HG02973 (cell line): Measurements from ENCODE around the gene ZNF429.
"Not testable (repeated sequence)": the region's sequence is repeated elsewhere in the genome, so short reads cannot be mapped to it uniquely, and the experiment has no call there.

Experiments
- ATAC-seq: cut with Tn5 transposase; IDR thresholded peaks from one replicate; pipeline ENCODE4 v1.9.1; 2021; ENCODE audit warnings: moderate library complexity; ENCODE audit not compliant: unreplicated experiment

ZNF429 gene

DNA sequence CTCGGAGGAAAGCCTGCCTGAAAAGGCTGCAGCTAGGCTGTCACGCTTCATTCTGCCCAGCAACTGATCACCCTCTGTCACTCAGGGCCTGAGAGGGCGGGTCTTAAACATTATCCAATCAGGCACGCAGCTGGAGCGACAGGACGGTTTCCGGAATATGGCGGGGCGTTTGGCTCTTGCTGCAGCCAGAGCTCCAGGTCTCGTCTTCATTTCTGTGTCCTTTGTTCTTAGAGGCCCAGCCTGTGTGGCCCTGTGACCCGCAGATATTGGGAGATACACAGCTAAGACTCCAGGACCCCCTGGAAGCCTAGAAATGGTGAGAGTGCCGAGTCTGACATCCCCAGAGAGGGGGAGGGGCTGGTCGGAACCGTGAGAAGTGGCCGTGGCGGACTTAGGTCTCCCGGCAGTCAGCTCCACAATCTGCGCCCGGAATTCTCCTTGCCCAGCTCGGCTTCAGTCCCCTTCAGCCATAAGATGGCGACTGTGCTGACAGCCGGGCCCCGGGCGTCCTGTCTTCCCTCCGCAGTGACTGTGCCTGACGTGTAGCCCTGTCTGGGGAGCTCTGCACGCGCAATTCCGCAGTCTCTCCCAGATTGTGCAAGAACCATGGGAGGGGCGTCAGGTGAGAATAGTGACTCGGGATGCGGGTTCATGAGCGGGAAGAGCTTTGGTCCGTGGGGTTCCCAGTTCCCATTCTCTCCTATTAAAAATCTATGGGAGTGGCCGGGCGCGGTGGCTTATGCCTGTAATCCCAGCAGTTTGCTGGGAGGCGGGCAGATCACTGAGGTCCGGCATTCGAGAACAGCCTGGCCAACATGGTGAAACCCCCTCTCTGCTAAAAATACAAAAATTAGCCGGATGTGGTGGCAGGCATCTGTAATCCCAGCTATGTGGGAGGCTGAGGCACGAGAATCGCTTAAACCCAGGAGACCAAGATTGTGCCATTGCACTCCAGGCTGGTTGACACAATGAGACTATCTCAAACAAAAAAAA is at the start of gene ZNF429:
Gene ZNF429 (plus strand): TSS at position 144 of the 993 bp plus-strand sequence. CDS start 170 bp downstream, at position 314.
- ATAC-seq = peak; percentile 100

DNA sequence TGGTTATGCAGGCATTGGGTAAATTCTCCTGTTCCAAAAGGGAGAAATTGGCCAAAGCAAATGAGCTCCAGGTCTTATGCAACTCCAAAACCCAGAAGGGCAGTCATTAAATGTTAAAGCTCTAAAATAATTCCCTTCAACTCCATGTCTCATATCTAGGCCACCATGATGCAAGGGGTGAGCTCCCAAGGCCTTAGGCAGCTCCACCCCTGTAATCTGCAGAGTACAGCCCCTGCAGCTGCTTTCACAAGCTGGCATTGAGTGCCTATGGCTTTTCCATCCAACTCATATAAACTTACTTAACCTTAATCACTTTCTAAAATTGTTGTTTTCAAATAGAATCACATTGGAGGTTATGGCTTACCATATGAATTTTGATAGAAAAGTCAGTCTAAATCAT is 44.7 kb upstream of the ZNF429 start:
- no peak for ATAC-seq

DNA sequence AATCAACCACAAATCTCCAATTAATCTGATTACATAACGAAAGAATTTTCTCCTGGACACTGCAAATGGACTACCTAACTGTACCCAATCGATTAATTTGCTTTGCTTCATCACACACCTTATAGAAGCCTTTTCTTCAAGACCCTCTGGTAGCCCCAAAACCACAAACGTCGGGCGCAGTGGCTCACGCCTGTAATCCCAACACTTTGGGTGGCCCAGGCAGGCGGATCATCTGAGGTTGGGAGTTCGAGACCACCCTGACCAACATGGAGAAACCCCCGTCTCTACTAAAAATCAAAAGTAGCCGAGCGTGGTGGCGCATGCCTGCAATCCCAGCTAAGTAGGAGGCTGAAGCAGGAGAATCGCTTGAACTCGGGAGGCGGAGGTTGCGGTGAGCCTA is 42.9 kb upstream of the ZNF429 start:
- ATAC-seq = no peak

DNA sequence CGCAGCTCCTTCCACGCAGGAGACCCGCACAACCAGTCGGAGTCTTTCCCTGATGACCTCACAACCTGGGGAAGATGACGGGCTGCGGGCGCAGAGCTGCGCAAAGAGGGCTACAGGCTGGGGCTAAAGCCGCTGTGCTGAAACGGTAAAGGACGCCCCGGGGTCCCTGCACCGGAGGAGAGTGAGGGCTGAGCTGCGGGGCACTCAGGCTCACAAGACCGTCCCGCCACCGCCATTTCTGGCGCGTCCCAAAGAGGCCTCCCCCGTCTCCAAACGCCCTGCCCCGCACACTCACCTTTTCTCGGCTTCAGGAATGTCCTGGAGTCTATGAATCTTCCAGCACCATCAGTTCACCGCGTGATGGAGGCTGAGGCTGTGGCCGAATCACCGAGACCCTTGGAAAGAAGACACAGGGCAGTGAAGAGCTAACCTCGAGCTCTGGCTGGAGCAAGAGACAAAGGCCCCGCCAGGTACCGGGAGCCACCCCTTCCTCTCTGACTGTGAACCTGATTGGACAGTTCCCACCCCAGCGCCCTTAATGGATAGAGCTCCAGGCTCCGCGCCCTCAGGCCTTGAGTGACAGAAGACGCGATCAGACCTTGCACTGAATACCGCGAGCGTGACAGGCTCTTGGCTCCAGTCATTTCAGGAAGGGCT is 41.8 kb upstream of the ZNF429 start:
- no peak for ATAC-seq

DNA sequence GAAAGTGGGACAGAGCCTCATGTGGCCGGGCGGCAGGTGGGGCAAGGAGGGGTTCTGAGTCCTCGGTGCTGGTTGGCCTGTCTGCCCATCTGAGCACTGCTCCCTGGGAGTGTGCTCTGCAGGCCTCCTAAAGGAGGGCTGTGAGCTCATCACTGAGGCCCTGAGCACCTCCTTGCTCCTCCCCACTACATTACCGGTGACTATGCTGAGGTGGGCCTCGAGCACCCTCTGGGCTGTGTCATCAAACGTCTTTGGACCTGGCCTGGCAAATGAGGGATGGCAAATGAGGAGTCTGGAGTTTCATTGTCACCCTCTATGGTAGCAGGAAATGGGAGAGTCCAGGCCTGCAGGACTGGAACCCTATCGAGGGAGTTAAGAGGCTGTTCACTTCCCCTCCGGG is 38.8 kb upstream of the ZNF429 start:
- no peak for ATAC-seq

DNA sequence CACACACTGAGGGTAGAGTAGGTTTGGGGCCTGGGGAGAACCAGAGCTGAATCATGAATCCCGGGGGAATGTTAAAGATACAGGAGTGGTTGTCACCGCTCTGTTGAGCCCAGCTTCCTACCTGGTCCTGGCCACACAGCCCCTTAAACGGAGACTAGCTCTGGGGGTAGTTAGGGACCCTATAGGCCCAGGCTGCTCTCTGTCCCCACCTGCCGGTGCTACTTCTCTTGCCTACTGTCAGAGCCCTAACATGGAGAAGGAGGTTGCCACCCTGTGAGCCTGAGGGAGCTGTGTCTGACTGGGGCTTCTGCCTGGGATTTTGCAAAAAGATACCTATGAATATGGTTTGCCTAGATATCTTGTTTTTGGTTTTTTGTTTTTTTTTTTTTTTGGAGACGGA is 36.6 kb upstream of the ZNF429 start:
- no peak for ATAC-seq

DNA sequence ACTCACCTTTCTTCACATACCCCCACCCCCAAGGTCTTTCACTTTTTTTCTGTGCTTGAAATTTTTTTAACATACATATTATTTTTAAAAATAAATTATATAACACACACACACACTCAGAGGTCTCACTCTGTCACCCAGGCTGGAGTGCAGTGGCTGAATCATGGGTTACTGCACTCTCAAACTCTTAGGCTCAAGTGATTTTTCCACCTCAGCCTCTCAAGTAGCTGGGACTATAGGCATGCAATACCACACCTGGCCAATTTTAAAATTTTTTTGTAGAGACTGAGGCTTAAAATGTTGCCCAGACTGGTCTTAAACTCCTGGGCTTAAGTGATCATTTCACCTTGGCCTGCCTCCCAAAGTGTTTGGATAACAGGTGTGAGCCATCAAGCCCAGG is 32.9 kb upstream of the ZNF429 start:
- no peak for ATAC-seq

DNA sequence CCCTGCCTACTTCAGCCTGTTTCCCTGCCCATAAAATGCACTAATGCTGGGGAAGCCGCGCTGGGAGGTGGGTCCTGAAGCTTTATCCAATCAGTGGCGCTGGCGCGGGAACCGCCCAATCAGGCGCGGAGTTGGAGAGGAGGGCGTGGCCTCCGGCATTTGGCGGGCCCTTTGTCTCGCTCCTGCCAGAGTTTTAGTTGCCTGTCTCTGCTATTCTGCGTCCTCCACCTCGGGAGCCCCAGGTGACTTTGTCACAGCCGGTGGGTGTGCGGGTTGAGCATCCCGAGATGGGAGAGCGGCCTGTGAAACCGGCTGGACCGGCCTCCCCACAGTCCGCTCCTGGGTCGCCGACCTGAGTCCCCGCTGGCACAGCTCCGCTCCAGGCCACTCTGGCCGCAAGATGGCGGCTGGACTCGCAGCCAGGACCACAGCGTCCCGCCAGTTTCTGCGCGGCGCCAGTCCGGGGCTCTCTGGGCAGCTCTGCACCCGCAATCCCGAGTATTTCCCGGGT is 30.7 kb upstream of the ZNF429 start:
- ATAC-seq = no peak

DNA sequence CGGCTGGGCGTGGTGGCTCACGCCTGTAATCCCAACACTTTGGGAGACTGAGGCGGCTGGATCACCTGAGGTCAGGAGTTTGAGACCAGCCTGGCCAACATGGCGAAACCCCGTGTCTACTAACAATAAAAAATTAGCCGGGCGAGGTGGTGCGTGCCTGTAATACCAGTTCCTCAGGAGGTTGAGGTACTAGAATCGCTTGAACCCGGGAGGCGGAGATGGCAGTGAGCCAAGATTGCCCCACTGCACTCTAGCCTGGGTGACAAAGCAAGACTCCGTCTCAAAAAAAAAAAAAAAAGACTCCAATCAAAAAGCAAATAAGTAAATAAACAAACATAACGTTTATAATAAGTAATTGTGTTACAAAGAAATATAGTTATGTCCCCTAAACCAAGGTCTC is 23.0 kb upstream of the ZNF429 start:
- ATAC-seq = not testable (repeated sequence)

DNA sequence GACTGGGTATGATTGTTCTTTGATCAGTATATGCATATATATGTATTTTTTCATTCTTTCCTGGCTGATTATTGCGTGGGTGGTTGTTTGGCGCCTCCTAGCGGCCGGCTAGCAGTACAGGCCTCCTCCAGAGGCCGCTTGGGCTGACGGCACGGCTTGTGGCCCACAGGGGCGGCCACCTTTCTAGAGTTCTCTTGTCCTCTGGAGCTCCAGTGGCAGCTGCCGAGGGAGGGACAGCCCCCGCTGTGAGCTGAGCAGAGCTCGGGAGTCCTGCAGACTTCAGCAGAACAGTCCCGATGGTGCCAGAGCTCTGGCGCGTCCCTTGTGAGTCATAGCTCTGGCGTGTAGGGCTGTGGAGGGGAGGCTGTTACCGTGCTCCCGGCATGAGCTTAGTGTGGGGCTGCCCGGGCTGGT is 22.5 kb upstream of the ZNF429 start:
- no peak for ATAC-seq

DNA sequence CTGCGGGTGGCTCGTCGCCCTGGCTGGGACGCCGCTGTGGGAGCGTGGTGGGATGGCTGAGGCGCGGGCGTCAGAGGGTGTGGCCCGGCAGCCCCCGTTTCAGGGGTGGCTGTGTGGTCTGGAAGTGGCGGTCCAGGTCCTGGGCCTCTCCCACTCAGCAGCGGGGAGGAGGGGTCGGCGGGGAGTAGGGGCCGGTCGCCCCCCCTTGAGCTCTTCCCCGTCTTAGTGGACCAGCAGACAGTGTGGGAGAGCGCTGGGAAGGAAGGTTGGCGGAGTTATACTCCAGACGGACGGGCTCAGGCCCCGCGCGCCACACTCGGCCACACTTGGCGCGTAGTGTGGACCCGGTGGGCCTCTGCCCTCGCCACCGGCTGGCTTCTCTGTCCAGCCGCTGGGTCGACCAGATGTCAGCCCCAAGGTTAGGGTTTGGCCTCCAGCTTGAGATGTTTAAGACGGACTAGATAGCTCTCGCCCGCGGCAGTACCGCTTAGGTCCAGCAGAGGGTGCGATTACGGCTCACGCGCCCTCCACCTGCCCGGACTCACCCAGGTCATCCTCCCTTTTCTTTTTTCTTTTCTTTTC is 21.7 kb upstream of the ZNF429 start:
- ATAC-seq = no peak

DNA sequence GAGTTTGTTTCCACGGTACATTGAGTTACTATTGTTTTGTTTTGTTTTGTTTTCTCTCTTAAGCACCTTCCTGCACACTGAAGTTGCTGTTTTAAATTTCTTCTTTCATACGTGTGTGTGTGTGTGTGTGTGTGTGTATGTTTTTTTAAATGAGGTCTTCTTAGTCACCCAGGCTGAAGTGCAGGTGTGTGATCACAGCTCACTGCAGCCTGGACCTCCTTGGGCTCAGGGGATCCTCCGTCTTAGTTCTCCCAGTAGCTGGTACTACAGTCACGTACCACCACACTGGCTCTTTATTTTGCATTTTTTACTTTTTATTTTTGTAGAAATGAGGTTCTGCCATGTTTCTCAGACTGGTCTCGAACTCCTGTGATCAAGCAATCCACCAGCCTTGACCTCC is 20.8 kb upstream of the ZNF429 start:
- no peak for ATAC-seq

DNA sequence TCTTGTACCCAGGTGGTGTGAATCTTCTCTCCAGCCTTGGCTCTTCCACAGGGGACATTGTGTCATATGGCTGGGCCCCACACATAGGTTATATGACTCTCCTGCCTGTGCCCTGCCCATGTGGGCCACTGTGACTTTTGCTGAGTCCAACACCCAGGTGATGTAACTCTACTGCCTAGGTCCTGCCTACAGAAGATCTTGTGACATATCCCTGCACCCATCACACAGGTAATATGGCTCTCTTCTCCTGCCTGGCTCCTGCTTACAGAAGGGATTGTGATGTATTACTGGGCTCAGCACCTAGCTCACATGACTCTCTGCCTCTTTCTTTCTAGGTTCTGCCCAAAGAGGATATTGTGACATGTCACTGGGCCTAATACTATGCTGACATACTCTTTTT is 19.5 kb upstream of the ZNF429 start:
- ATAC-seq = no peak

DNA sequence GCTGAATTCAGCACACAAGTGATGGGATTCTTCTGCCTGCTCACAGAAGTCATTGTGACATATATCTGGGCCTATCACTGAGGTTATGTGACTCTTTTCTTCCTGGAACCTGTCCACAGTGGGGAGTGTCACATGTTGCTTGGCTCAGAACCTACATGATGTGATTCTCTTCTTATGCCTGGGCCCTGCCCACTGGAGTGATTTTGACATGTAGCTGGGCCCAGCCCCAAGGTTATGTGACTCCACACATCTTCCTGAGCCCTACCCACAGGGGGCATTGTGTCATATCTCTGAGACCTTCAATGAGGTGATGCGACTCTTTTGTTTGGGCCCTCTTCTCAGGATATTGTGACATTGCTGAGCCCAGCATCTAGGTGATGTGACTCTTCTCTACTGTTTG is 17.4 kb upstream of the ZNF429 start:
- ATAC-seq = no peak

DNA sequence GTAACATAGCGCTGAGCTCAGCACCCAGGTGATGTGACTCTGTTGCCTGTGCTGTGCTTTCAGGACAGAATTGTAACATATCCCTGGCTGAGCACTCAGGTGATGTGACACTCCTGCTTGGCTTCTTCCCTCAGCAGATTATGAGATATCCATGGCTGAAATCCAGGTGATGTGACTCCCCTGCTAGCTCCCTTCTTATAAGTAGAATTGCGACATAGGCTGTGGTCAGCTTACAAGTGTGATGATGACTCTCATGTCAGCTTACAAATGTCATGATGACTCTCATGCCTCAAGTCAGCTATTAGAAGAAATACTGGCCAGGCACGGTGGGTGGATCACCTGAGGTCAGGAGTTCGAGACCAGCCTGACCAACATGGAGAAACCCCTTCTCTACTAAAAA is 14.3 kb upstream of the ZNF429 start:
- no peak for ATAC-seq

DNA sequence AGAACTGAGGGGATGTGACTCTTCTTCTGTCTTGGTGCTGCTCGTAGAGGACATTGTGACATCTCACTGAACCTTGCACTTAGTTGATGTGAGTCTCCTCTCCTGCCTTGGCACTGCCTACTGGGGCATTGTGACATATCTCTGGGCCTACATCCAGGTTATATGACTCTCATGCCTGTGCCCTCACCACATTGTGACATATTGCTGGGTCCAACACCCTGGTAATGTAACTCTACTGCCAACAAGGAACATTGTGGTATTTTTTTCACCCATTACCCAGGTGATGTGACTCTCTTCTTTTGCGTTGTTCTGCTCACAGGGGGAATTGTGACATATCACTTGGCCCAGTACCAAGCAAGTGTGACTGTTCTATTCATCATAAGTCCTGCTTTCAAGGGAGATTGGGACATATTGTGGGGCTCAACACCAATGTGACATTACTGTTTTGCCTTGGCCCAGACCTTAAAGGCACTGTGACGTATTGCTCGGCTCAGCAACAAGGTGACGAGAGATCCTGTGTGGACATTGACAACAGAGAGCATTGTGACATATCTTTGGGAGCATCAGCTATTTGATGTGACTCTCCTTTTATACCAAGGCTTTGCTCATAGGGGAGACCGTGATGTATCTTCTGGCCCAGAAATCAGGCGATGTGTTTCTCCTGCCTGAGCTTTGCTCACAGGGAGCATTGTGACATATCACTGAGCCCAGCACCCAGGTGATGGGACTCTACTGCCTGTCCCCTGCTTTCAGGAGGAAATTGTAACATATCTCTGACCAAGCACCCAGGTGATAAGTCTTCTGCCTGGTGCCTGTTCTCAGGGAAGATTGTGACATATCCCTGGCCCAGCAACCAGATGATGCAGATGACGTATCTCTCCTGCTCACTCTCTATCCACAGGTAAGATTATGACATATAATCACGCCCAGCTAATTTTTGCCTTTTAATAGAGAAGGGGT is 12.2 kb upstream of the ZNF429 start:
- ATAC-seq = no peak

DNA sequence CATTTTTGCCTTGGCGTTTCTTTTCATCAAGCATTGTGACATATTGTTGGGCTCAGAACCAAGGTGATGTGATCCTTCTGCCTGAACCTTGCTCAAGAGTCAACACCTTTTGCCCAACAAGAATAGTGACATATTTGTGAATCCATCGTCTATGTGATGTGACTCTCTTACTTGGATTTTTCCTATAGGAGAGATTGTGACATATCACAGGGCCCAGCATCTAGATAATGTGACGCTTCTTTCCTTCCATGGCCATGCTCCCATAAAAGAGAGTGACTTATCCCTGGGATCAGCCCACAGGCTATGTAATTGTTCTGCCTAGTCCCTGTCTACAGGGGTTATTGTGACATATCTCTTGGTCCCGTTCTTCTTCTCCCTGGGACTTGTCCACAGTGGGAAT is 8.5 kb upstream of the ZNF429 start:
- no peak for ATAC-seq

DNA sequence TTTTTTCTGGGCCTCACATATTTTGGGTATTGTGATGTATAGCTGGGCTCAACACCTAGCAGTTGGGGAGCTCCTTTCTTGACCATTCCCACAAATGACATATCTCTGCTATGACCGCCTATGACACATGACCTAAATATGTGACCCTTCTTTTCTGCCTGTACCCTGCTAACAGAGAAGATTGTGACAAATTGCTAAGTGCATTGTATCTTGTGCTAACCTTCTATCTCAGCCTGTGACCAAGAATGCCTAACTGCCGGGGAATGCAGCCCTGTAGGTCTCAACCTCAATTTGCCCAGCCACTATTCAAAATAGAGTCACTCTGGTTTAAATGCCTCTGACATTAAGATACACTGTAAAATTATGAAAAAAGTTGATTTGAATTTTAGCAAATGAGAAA is 6.8 kb upstream of the ZNF429 start:
- ATAC-seq = no peak

DNA sequence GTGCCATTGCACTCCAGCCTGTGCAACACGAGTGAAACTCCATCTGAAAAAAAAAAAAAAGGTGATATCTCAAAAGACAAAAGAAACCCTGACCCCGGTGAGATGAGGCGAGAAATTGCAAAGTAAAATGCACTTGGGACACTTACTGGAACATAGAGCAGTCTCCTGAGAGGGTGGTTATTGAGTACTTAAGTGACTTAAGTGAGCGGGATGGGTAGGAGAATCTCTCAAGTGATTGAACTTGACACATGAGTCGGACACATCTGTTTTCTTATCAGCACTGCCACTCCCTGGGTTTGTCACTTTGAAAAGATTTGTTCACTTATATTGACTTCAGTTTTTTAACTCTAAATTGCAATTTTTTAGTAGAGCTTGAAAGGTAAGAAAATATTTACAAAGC is 2.8 kb downstream of the ZNF429 start:
- ATAC-seq = no peak

DNA sequence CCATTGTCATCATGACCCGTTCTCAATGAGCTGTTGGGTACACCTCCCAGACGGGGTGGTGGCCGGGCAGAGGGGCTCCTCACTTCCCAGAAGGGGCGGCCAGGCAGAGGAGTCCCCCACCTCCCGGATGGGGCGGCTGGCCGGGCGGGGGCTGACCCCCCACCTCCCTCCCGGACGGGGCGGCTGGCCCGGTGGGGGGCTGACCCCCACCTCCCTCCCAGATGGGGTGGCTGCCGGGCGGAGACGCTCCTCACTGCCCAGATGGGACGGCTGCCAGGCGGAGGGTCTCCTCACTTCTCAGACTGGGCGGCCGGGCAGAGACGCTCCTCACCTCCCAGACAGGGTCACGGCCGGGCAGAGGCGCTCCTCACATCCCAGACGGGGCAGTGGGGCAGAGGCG is 5.7 kb downstream of the ZNF429 start:
- ATAC-seq = not testable (repeated sequence)
